ENCODE results near the gene ZFAND3. TPM values are rescaled to one million over a fixed set of nuclear protein-coding genes. Genes with fewer than 3 reads are reported as not detected.

ZFAND3 gene
- total RNA-seq, 1 donor from 2014 or later = 131 TPM

GRCh38 chr6:38156818-38157565 lies 337.5 kb downstream of the ZFAND3 start:
- H3K36me3 ChIP-seq (ENCODE audit: insufficient read depth, low read length) = no peaks in the 10 kb centered on the region
- no peaks in the 10 kb centered on the region for H3K79me2 ChIP-seq (ENCODE audit: insufficient read depth, low read length)
- no peak overlapping the region for H3K4me2 ChIP-seq (ENCODE audit: low read length)
- H3K36me3 Mint-ChIP-seq (ENCODE audit: low read depth, unreplicated experiment) = peaks cover 15% of the 10 kb centered on the region
- H2AFZ ChIP-seq (ENCODE audit: low read depth, low read length) = no peak overlapping the region
- no peak for TF ChIP-seq CTCF (IDR thresholded peaks at IDR 0.05; ENCODE audit: insufficient read depth, low read depth, low read length)
- no peak for TF ChIP-seq EZH2 (IDR thresholded peaks at IDR 0.05; ENCODE audit: insufficient read depth, low read length)
- peaks cover 4% of the 10 kb centered on the region for H3K4me1 ChIP-seq (ENCODE audit: insufficient read depth, low read length)
- no peak overlapping the region for H3K4me3 Mint-ChIP-seq (ENCODE audit: unreplicated experiment)
- H3K27me3 Mint-ChIP-seq (ENCODE audit: low read depth, unreplicated experiment) = no peaks in the 10 kb centered on the region
- H3K9me3 Mint-ChIP-seq (ENCODE audit: unreplicated experiment) = peaks cover 2% of the 10 kb centered on the region
- no peak overlapping the region for H3K27ac ChIP-seq (ENCODE audit: low read depth, low read length)
- no peak for DNase-seq (ENCODE audit: low read depth)
- peaks cover 9% of the 10 kb centered on the region for H3K4me1 Mint-ChIP-seq (ENCODE audit: low read depth, unreplicated experiment)
- no peaks in the 10 kb centered on the region for H3K27me3 ChIP-seq (ENCODE audit: insufficient read depth, low read length)
- no peak overlapping the region for H3K4me3 ChIP-seq (ENCODE audit: insufficient read depth, low read depth, low read length)
- H4K20me1 ChIP-seq (ENCODE audit: insufficient read depth, low read length) = peaks cover 35% of the 10 kb centered on the region
- no peak overlapping the region for H3K27ac Mint-ChIP-seq (ENCODE audit: unreplicated experiment)
- FAIRE-seq = no peak
- no peaks in the 10 kb centered on the region for H3K9me3 ChIP-seq (ENCODE audit: insufficient read depth, low read depth, low read length)
- no peak overlapping the region for H3K9ac ChIP-seq (ENCODE audit: low read length)

- DNase-seq (ENCODE audit: low read depth) (no peak), FAIRE-seq (no peak)
- Histone ChIP-seq H3K4me2 (ENCODE audit: low read length) (no peak overlapping the region), H3K27me3 (ENCODE audit: insufficient read depth, low read length) (no peaks in the 10 kb centered on the region), H4K20me1 (ENCODE audit: insufficient read depth, low read length) (peaks cover 31% of the 10 kb centered on the region), H3K79me2 (ENCODE audit: insufficient read depth, low read length) (no peaks in the 10 kb centered on the region), H2AFZ (ENCODE audit: low read depth, low read length) (no peak overlapping the region), H3K9ac (ENCODE audit: low read length) (no peak overlapping the region), H3K36me3 (ENCODE audit: insufficient read depth, low read length) (no peaks in the 10 kb centered on the region), H3K4me1 (ENCODE audit: insufficient read depth, low read length) (peaks cover 4% of the 10 kb centered on the region), H3K27ac (ENCODE audit: low read depth, low read length) (no peak overlapping the region), H3K4me3 (ENCODE audit: insufficient read depth, low read depth, low read length) (no peak overlapping the region), H3K9me3 (ENCODE audit: insufficient read depth, low read depth, low read length) (no peaks in the 10 kb centered on the region)
- H3K27me3 Mint-ChIP-seq (ENCODE audit: low read depth, unreplicated experiment) = no peaks in the 10 kb centered on the region
- peak overlapping the region; percentile 42 for H3K27ac Mint-ChIP-seq (ENCODE audit: unreplicated experiment)
- peaks cover 3% of the 10 kb centered on the region for H3K9me3 Mint-ChIP-seq (ENCODE audit: unreplicated experiment)
- TF ChIP-seq EZH2 (IDR thresholded peaks at IDR 0.05; ENCODE audit: insufficient read depth, low read length) (no peak), CTCF (IDR thresholded peaks at IDR 0.05; ENCODE audit: insufficient read depth, low read depth, low read length) (no peak)
- H3K4me3 Mint-ChIP-seq (ENCODE audit: unreplicated experiment) = no peak overlapping the region
- H3K4me1 Mint-ChIP-seq (ENCODE audit: low read depth, unreplicated experiment) = peaks cover 5% of the 10 kb centered on the region
- peaks cover 11% of the 10 kb centered on the region for H3K36me3 Mint-ChIP-seq (ENCODE audit: low read depth, unreplicated experiment)
Observed at GRCh38 chr6:38157905-38158304, 338.4 kb downstream of the ZFAND3 start.

- peaks cover 31% of the 10 kb centered on the region for H4K20me1 ChIP-seq (ENCODE audit: insufficient read depth, low read length)
- H3K4me1 Mint-ChIP-seq (ENCODE audit: low read depth, unreplicated experiment) = peaks cover 2% of the 10 kb centered on the region
- no peak overlapping the region for H2AFZ ChIP-seq (ENCODE audit: low read depth, low read length)
- H3K27me3 Mint-ChIP-seq (ENCODE audit: low read depth, unreplicated experiment) = no peaks in the 10 kb centered on the region
- H3K36me3 ChIP-seq (ENCODE audit: insufficient read depth, low read length) = no peaks in the 10 kb centered on the region
- H3K9me3 ChIP-seq (ENCODE audit: insufficient read depth, low read depth, low read length) = no peaks in the 10 kb centered on the region
- H3K9me3 Mint-ChIP-seq (ENCODE audit: unreplicated experiment) = peaks cover 3% of the 10 kb centered on the region
- H3K4me2 ChIP-seq (ENCODE audit: low read length) = no peak overlapping the region
- H3K4me3 Mint-ChIP-seq (ENCODE audit: unreplicated experiment) = no peak overlapping the region
- no peak for FAIRE-seq
- TF ChIP-seq EZH2 (IDR thresholded peaks at IDR 0.05; ENCODE audit: insufficient read depth, low read length) (no peak), CTCF (IDR thresholded peaks at IDR 0.05; ENCODE audit: insufficient read depth, low read depth, low read length) (no peak)
- DNase-seq (ENCODE audit: low read depth) = no peak
- no peak overlapping the region for H3K9ac ChIP-seq (ENCODE audit: low read length)
- H3K27ac Mint-ChIP-seq (ENCODE audit: unreplicated experiment) = no peak overlapping the region
- H3K4me1 ChIP-seq (ENCODE audit: insufficient read depth, low read length) = peaks cover 4% of the 10 kb centered on the region
- peaks cover 10% of the 10 kb centered on the region for H3K36me3 Mint-ChIP-seq (ENCODE audit: low read depth, unreplicated experiment)
- H3K27me3 ChIP-seq (ENCODE audit: insufficient read depth, low read length) = no peaks in the 10 kb centered on the region
- no peaks in the 10 kb centered on the region for H3K79me2 ChIP-seq (ENCODE audit: insufficient read depth, low read length)
- no peak overlapping the region for H3K4me3 ChIP-seq (ENCODE audit: insufficient read depth, low read depth, low read length)
- no peak overlapping the region for H3K27ac ChIP-seq (ENCODE audit: low read depth, low read length)
Observed at GRCh38 chr6:38158762-38159350, 339.3 kb downstream of the ZFAND3 start.

All from astrocyte (in vitro differentiated cells and primary cell).